ENCODE results near the gene TMEM245. TPM values are rescaled to one million over a fixed set of nuclear protein-coding genes. Genes with fewer than 3 reads are reported as not detected.
"Not testable (repeated sequence)": the region's sequence is repeated elsewhere in the genome, so short reads cannot be mapped to it uniquely, and the experiment has no call there.

Gene TMEM245
- total and polyA plus RNA-seq, 2 experiments from 2014 or later: 20.8 to 30.2 TPM

- Histone ChIP-seq H3K9me2 (ENCODE audit: insufficient read depth) (no peaks in the 10 kb centered on the region), H3K36me3 (ENCODE audit: low read depth) (peaks cover 32% of the 10 kb centered on the region), H3K79me2 (ENCODE audit: insufficient read depth) (no peaks in the 10 kb centered on the region), H3K9ac (no peak overlapping the region), H3F3A (ENCODE audit: insufficient read depth) (no peaks in the 10 kb centered on the region), H3K9me3 (ENCODE audit: low read depth) (no peaks in the 10 kb centered on the region), H3K27ac (no peak overlapping the region), H4K20me1 (ENCODE audit: insufficient read depth) (no peaks in the 10 kb centered on the region), H2AFZ (no peak overlapping the region), H3K4me2 (ENCODE audit: unreplicated experiment) (no peak overlapping the region), H3K27me3 (replicated peaks; ENCODE audit: insufficient read depth) (no peaks in the 10 kb centered on the region), H3K4me1 (ENCODE audit: insufficient read depth) (no peaks in the 10 kb centered on the region), H3K4me3 (no peak overlapping the region)
- no peak for DNase-seq
- TF ChIP-seq EZH2phosphoT487 (IDR thresholded peaks at IDR 0.05; ENCODE audit: insufficient read depth, low read depth) (no peak), EZH2 (IDR thresholded peaks at IDR 0.05; ENCODE audit: insufficient read depth, poor library complexity, severe bottlenecking) (no peak)
- 13 to 32% methylated on average over 1 of the region's 1 CpG for WGBS, 2 experiments (ENCODE audit: low coverage in 1 of 2, low lambda C conversion rate in 2 of 2, missing lambda C conversion rate in 2 of 2)
- in situ Hi-C loops (cut with MboI): no loop called here
Observed at GRCh38 chr9:108978205-108978604, 141.5 kb downstream of the TMEM245 start.

- in situ Hi-C loops (cut with MboI): no loop called here
- H3K36me3 ChIP-seq (ENCODE audit: low read depth): peaks cover 43% of the 10 kb centered on the region
- 87% methylated on average over 5 of the region's 5 CpGs for WGBS, 2 experiments (ENCODE audit: low coverage in 1 of 2, low lambda C conversion rate in 2 of 2, missing lambda C conversion rate in 2 of 2)
Observed at GRCh38 chr9:108973895-108974294, 145.9 kb downstream of the TMEM245 start.

GRCh38 chr9:108972626-108973209 is 147.0 kb downstream of the TMEM245 start:
- Histone ChIP-seq H4K20me1 (ENCODE audit: insufficient read depth) (no peaks in the 10 kb centered on the region), H3K27ac (no peak overlapping the region), H3K4me1 (ENCODE audit: insufficient read depth) (no peaks in the 10 kb centered on the region), H3K9me3 (ENCODE audit: low read depth) (no peaks in the 10 kb centered on the region), H2AFZ (no peak overlapping the region), H3K79me2 (ENCODE audit: insufficient read depth) (no peaks in the 10 kb centered on the region), H3K27me3 (replicated peaks; ENCODE audit: insufficient read depth) (no peaks in the 10 kb centered on the region), H3K4me2 (ENCODE audit: unreplicated experiment) (no peak overlapping the region), H3K9ac (no peak overlapping the region), H3F3A (ENCODE audit: insufficient read depth) (no peaks in the 10 kb centered on the region), H3K9me2 (ENCODE audit: insufficient read depth) (no peaks in the 10 kb centered on the region), H3K36me3 (ENCODE audit: low read depth) (peaks cover 40% of the 10 kb centered on the region), H3K4me3 (no peak overlapping the region)
- TF ChIP-seq EZH2 (IDR thresholded peaks at IDR 0.05; ENCODE audit: insufficient read depth, poor library complexity, severe bottlenecking) (no peak), EZH2phosphoT487 (IDR thresholded peaks at IDR 0.05; ENCODE audit: insufficient read depth, low read depth) (no peak)
- peak; percentile 30 for DNase-seq
- in situ Hi-C loops (cut with MboI): no loop called here
- WGBS, 2 experiments (ENCODE audit: low coverage in 1 of 2, low lambda C conversion rate in 2 of 2, missing lambda C conversion rate in 2 of 2): 21 to 30% methylated on average over 2 of the region's 2 CpGs

More at GRCh38 chr9:108973895-108974294, 145.9 kb downstream of the TMEM245 start:
- Histone ChIP-seq H3K27ac (no peak overlapping the region), H3F3A (ENCODE audit: insufficient read depth) (no peaks in the 10 kb centered on the region), H3K79me2 (ENCODE audit: insufficient read depth) (no peaks in the 10 kb centered on the region), H3K9me3 (ENCODE audit: low read depth) (no peaks in the 10 kb centered on the region), H2AFZ (no peak overlapping the region), H3K4me1 (ENCODE audit: insufficient read depth) (no peaks in the 10 kb centered on the region), H3K4me2 (ENCODE audit: unreplicated experiment) (no peak overlapping the region), H4K20me1 (ENCODE audit: insufficient read depth) (no peaks in the 10 kb centered on the region), H3K4me3 (no peak overlapping the region), H3K9me2 (ENCODE audit: insufficient read depth) (no peaks in the 10 kb centered on the region), H3K27me3 (replicated peaks; ENCODE audit: insufficient read depth) (no peaks in the 10 kb centered on the region), H3K9ac (no peak overlapping the region)
- DNase-seq: no peak
- TF ChIP-seq EZH2phosphoT487 (IDR thresholded peaks at IDR 0.05; ENCODE audit: insufficient read depth, low read depth) (no peak), EZH2 (IDR thresholded peaks at IDR 0.05; ENCODE audit: insufficient read depth, poor library complexity, severe bottlenecking) (no peak)

- TF ChIP-seq EZH2 (IDR thresholded peaks at IDR 0.05; ENCODE audit: insufficient read depth, poor library complexity, severe bottlenecking) (no peak), EZH2phosphoT487 (IDR thresholded peaks at IDR 0.05; ENCODE audit: insufficient read depth, low read depth) (no peak)
- H3K9me2 ChIP-seq (ENCODE audit: insufficient read depth): no peaks in the 10 kb centered on the region
- no peaks in the 10 kb centered on the region for H3F3A ChIP-seq (ENCODE audit: insufficient read depth)
- H3K79me2 ChIP-seq (ENCODE audit: insufficient read depth): no peaks in the 10 kb centered on the region
- no peaks in the 10 kb centered on the region for H3K27me3 ChIP-seq (replicated peaks; ENCODE audit: insufficient read depth)
- H3K9ac ChIP-seq: no peak overlapping the region
- no peak overlapping the region for H3K4me3 ChIP-seq
- DNase-seq: no peak
- H3K4me1 ChIP-seq (ENCODE audit: insufficient read depth): no peaks in the 10 kb centered on the region
- H3K27ac ChIP-seq: no peak overlapping the region
- H3K9me3 ChIP-seq (ENCODE audit: low read depth): no peaks in the 10 kb centered on the region
- H4K20me1 ChIP-seq (ENCODE audit: insufficient read depth): no peaks in the 10 kb centered on the region
- in situ Hi-C loops (cut with MboI): no loop called here
- H3K36me3 ChIP-seq (ENCODE audit: low read depth): peaks cover 40% of the 10 kb centered on the region
- no peak overlapping the region for H3K4me2 ChIP-seq (ENCODE audit: unreplicated experiment)
- no peak overlapping the region for H2AFZ ChIP-seq
- WGBS, 2 experiments (ENCODE audit: low coverage in 1 of 2, low lambda C conversion rate in 2 of 2, missing lambda C conversion rate in 2 of 2): 80 to 83% methylated on average over 3 of the region's 3 CpGs
Observed at GRCh38 chr9:108972186-108972585, 147.6 kb downstream of the TMEM245 start.

GRCh38 chr9:108971392-108971791 is 148.4 kb downstream of the TMEM245 start:
- H3K4me3 ChIP-seq; H3K27me3 ChIP-seq (replicated peaks; ENCODE audit: insufficient read depth); H3K79me2 ChIP-seq (ENCODE audit: insufficient read depth); DNase-seq; H4K20me1 ChIP-seq (ENCODE audit: insufficient read depth); H3K9ac ChIP-seq; in situ Hi-C loops (cut with MboI); H3K4me2 ChIP-seq (ENCODE audit: unreplicated experiment); H3K27ac ChIP-seq; H3K4me1 ChIP-seq (ENCODE audit: insufficient read depth); H2AFZ ChIP-seq; H3K9me3 ChIP-seq (ENCODE audit: low read depth); H3F3A ChIP-seq (ENCODE audit: insufficient read depth); H3K9me2 ChIP-seq (ENCODE audit: insufficient read depth): not testable (repeated sequence)
- WGBS, 2 experiments (ENCODE audit: low coverage in 1 of 2, low lambda C conversion rate in 2 of 2, missing lambda C conversion rate in 2 of 2): 96 to 97% methylated on average over 2 of the region's 2 CpGs
- H3K36me3 ChIP-seq (ENCODE audit: low read depth): peaks cover 33% of the 10 kb centered on the region

Measured in GM23248 (cell line).